Liver (tissue), 9 donors: ENCODE results near the gene NDUFAB1. TPM values are rescaled to one million over a fixed set of nuclear protein-coding genes. Genes with fewer than 3 reads are reported as not detected.

Experiments
- DNase-seq: peaks from one replicate; pipeline ENCODE4 v3.0.0-alpha.2; 2017; ENCODE audit warnings: low spot score
- H3K27ac ChIP-seq, 2 donors: one replicate each; pipeline ENCODE4 v1.7.0; 2013; ENCODE audit warnings: inconsistent platforms in 2 of 2, low read length in 2 of 2, control low read depth in 1 of 2, low read depth in 1 of 2, mild to moderate bottlenecking in 1 of 2
- H3K27me3 ChIP-seq, 4 donors: one replicate each; pipeline versions ENCODE4 v1.6.1 to v1.7.0; 2013; ENCODE audit warnings: low read length in 3 of 4, inconsistent platforms in 1 of 4, mild to moderate bottlenecking in 1 of 4, moderate library complexity in 1 of 4; ENCODE audit not compliant: control insufficient read depth in 4 of 4, insufficient read depth in 4 of 4
- H3K36me3 ChIP-seq, 4 donors: one replicate each; pipeline versions ENCODE4 v1.6.1 to v1.7.0; 2013; ENCODE audit warnings: low read length in 3 of 4, mild to moderate bottlenecking in 3 of 4, low read depth in 1 of 4, moderate library complexity in 1 of 4; ENCODE audit not compliant: control insufficient read depth in 4 of 4, insufficient read depth in 3 of 4
- H3K4me1 ChIP-seq, 4 donors: one replicate each; pipeline versions ENCODE4 v1.6.1 to v1.7.0; 2013; ENCODE audit warnings: low read length in 3 of 4, mild to moderate bottlenecking in 3 of 4, moderate library complexity in 1 of 4; ENCODE audit not compliant: control insufficient read depth in 4 of 4, insufficient read depth in 4 of 4
- H3K4me3 ChIP-seq, 3 donors: one replicate each; pipeline versions ENCODE4 v1.6.1 to v1.7.0; 2013; ENCODE audit warnings: low read length in 3 of 3, control low read depth in 1 of 3, low read depth in 1 of 3, mild to moderate bottlenecking in 1 of 3
- H3K9ac ChIP-seq, 2 donors: one replicate each; pipeline ENCODE4 v1.7.0; 2013; ENCODE audit warnings: low read length in 2 of 2, mild to moderate bottlenecking in 2 of 2, moderate library complexity in 2 of 2, control low read depth in 1 of 2, low read depth in 1 of 2
- H3K9me3 ChIP-seq, 4 donors: one replicate each; pipeline versions ENCODE4 v1.6.1 to v1.7.0; 2013; ENCODE audit warnings: low read length in 3 of 4; ENCODE audit not compliant: control insufficient read depth in 4 of 4
- ATF3 ChIP-seq: IDR thresholded peaks from 2 replicates; pipeline ENCODE4 v1.6.1; 2016; ENCODE audit warnings: antibody characterized with exemption
- EGR1 ChIP-seq, 2 donors: IDR thresholded peaks; 2 replicates each; pipeline ENCODE4 v1.6.1; 2016 to 2018; ENCODE audit warnings: antibody characterized with exemption in 2 of 2, low read depth in 2 of 2
- FOXA1 ChIP-seq: IDR thresholded peaks from 2 replicates; pipeline ENCODE4 v1.6.1; 2016; ENCODE audit warnings: antibody characterized with exemption
- FOXA2 ChIP-seq: IDR thresholded peaks from 2 replicates; pipeline ENCODE4 v1.6.1; 2016; ENCODE audit warnings: antibody characterized with exemption
- GABPA ChIP-seq, 2 donors: IDR thresholded peaks in 1 of 2; conservative IDR thresholded peaks in 1 of 2; 2 replicates each; pipeline ENCODE4 v1.6.1; 2016; ENCODE audit warnings: antibody characterized with exemption in 2 of 2, mild to moderate bottlenecking in 1 of 2, moderate library complexity in 1 of 2
- HNF4A ChIP-seq, 2 donors: conservative IDR thresholded peaks; 2 replicates each; pipeline ENCODE4 v1.6.1; 2016; ENCODE audit warnings: antibody characterized with exemption in 2 of 2, mild to moderate bottlenecking in 2 of 2
- HNF4G ChIP-seq: IDR thresholded peaks from 2 replicates; pipeline ENCODE4 v1.6.1; 2016; ENCODE audit warnings: antibody characterized with exemption
- JUND ChIP-seq, 2 donors: IDR thresholded peaks; 2 replicates each; pipeline ENCODE4 v1.6.1; 2016; ENCODE audit warnings: antibody characterized with exemption in 2 of 2
- NR2F2 ChIP-seq: IDR thresholded peaks from 2 replicates; pipeline ENCODE4 v1.6.1; 2016; ENCODE audit warnings: antibody characterized with exemption
- RAD21 ChIP-seq, 2 donors: IDR thresholded peaks; 2 replicates each; pipeline ENCODE4 v1.6.1; 2016; ENCODE audit warnings: antibody characterized with exemption in 2 of 2, mild to moderate bottlenecking in 2 of 2
- RXRA ChIP-seq, 2 donors: IDR thresholded peaks; 2 replicates each; pipeline ENCODE4 v1.6.1; 2017 to 2018; ENCODE audit warnings: antibody characterized with exemption in 2 of 2, mild to moderate bottlenecking in 1 of 2
- SP1 ChIP-seq: IDR thresholded peaks from 2 replicates; pipeline ENCODE4 v1.6.1; 2018; ENCODE audit warnings: antibody characterized with exemption, mild to moderate bottlenecking
- TAF1 ChIP-seq: conservative IDR thresholded peaks from 2 replicates; pipeline ENCODE4 v1.6.1; 2016; ENCODE audit warnings: antibody characterized with exemption, mild to moderate bottlenecking
- YY1 ChIP-seq: IDR thresholded peaks from 2 replicates; pipeline ENCODE4 v1.6.1; 2016; ENCODE audit warnings: antibody characterized with exemption, mild to moderate bottlenecking
- ZBTB33 ChIP-seq: IDR thresholded peaks from 2 replicates; pipeline ENCODE4 v1.6.1; 2016; ENCODE audit warnings: antibody characterized with exemption
- WGBS: extraction: QIAGEN DNeasy Blood & Tissue Kit; methylation state at CpG from one replicate; pipeline ENCODE4 v1.1.7; 2013; 5-methylcytosine and 5-hydroxymethylcytosine counted together
- polyA plus RNA-seq, 2 donors: library from polyadenylated mRNA; stranded (reverse) in 1 of 2; unstranded in 1 of 2; fragments of 200-250 nt in 1 of 2; fragments of >200 nt in 1 of 2; fragmentation: Nextera tagmentation in 1 of 2; extraction: Ambion mirVana in 1 of 2; gene quantifications; one replicate each; pipeline versions ENCODE4 v1.2.1 to v1.2.3, GENCODE V29; 2013 to 2015
- total RNA-seq, 2 donors: library from RNA; depleted of rRNA; stranded (reverse); fragments of >200 nt; gene quantifications; one replicate each; pipeline ENCODE4 v1.2.3, GENCODE V29; 2014
- TF ChIP-seq, protein P1 (sequence below): IDR thresholded peaks from 2 replicates; pipeline ENCODE4 v1.6.1; 2016; ENCODE audit warnings: antibody characterized with exemption
- TF ChIP-seq, protein P2 (sequence below): IDR thresholded peaks from 2 replicates; pipeline ENCODE4 v1.6.1; 2016; ENCODE audit warnings: antibody characterized with exemption, mild to moderate bottlenecking
- TF ChIP-seq, protein P3 (sequence below): fragments of 150-350 bp; IDR thresholded peaks from 2 replicates; pipeline ENCODE4 v1.5.1; 2017; ENCODE audit warnings: improper control_type of control experiment, low read depth, low read length; ENCODE audit not compliant: missing input control
- donor health status: healthy.
- donor health status: healthy.
- donor health status: healthy.
- donor health status: healthy.
- donor health status: healthy.

Gene NDUFAB1
- total and polyA plus RNA-seq, 4 donors: 47.4 to 263 (median 149) TPM

DNA sequence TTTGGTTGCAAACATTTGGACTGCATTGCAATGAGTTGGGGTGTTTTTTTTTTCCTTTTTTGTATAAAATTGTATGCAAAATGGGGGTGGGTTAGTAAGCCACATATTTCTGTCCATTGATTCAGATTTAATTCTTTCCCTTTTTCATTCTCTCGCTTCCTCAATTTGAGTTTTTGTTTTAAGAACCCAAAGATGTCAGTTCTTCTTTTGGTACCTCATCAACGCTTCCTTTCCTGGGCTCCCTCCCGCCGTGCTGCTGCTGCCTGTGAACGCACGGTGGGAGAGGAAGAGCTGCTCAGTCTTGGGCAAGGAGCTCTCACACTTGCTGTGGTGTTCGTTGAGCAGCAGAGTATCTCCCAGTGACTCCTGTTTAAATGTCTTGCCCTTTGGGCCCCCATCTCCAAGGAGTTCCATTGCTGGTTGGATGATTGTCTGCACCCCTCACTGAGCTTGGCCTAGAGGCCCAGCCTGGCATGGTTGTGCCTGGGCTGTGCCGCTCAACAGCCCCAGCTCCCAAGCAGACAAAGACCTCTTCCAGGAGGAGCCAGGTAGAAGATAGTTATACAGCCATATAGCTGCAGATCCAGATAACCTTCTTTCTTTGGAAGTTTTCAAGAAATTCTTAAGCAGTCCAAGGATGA is 25.0 kb downstream of the NDUFAB1 start:
- no peak for DNase-seq
- Histone ChIP-seq H3K27me3 (no peaks in the 10 kb centered on the region), H3K36me3 (peaks cover 16 to 65% (median 57%) of the 10 kb centered on the region in 4 donors), H3K9me3 (no peaks in the 10 kb centered on the region), H3K27ac (no peak overlapping the region), H3K9ac (no peak overlapping the region), H3K4me3 (no peak overlapping the region), H3K4me1 (no peaks in the 10 kb centered on the region)
- TF ChIP-seq, protein P1, sequence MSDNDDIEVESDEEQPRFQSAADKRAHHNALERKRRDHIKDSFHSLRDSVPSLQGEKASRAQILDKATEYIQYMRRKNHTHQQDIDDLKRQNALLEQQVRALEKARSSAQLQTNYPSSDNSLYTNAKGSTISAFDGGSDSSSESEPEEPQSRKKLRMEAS: no peak
- TF ChIP-seq HNF4A (conservative IDR thresholded peaks at IDR 0.05) (no peak), FOXA1 (no peak), HNF4G (no peak), YY1 (no peak), FOXA2 (no peak), RAD21 (IDR thresholded peaks at IDR 0.05) (no peak), JUND (IDR thresholded peaks at IDR 0.05) (no peak), ZBTB33 (no peak), RXRA (IDR thresholded peaks at IDR 0.05) (no peak), NR2F2 (no peak)
- TF ChIP-seq, protein P2, sequence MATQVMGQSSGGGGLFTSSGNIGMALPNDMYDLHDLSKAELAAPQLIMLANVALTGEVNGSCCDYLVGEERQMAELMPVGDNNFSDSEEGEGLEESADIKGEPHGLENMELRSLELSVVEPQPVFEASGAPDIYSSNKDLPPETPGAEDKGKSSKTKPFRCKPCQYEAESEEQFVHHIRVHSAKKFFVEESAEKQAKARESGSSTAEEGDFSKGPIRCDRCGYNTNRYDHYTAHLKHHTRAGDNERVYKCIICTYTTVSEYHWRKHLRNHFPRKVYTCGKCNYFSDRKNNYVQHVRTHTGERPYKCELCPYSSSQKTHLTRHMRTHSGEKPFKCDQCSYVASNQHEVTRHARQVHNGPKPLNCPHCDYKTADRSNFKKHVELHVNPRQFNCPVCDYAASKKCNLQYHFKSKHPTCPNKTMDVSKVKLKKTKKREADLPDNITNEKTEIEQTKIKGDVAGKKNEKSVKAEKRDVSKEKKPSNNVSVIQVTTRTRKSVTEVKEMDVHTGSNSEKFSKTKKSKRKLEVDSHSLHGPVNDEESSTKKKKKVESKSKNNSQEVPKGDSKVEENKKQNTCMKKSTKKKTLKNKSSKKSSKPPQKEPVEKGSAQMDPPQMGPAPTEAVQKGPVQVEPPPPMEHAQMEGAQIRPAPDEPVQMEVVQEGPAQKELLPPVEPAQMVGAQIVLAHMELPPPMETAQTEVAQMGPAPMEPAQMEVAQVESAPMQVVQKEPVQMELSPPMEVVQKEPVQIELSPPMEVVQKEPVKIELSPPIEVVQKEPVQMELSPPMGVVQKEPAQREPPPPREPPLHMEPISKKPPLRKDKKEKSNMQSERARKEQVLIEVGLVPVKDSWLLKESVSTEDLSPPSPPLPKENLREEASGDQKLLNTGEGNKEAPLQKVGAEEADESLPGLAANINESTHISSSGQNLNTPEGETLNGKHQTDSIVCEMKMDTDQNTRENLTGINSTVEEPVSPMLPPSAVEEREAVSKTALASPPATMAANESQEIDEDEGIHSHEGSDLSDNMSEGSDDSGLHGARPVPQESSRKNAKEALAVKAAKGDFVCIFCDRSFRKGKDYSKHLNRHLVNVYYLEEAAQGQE: no peak
- TF ChIP-seq, protein P3, sequence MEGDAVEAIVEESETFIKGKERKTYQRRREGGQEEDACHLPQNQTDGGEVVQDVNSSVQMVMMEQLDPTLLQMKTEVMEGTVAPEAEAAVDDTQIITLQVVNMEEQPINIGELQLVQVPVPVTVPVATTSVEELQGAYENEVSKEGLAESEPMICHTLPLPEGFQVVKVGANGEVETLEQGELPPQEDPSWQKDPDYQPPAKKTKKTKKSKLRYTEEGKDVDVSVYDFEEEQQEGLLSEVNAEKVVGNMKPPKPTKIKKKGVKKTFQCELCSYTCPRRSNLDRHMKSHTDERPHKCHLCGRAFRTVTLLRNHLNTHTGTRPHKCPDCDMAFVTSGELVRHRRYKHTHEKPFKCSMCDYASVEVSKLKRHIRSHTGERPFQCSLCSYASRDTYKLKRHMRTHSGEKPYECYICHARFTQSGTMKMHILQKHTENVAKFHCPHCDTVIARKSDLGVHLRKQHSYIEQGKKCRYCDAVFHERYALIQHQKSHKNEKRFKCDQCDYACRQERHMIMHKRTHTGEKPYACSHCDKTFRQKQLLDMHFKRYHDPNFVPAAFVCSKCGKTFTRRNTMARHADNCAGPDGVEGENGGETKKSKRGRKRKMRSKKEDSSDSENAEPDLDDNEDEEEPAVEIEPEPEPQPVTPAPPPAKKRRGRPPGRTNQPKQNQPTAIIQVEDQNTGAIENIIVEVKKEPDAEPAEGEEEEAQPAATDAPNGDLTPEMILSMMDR: no peak
- 84% methylated on average over 8 of the region's 8 CpGs for WGBS

GRCh38 chr16:23567602-23568001 is 28.5 kb downstream of the NDUFAB1 start:
- no peak for DNase-seq
- peaks cover 17 to 88% (median 70%) of the 10 kb centered on the region in 4 donors for H3K36me3 ChIP-seq
- H3K27ac ChIP-seq: no peak overlapping the region
- 96% methylated on average over 3 of the region's 3 CpGs for WGBS
- H3K4me3 ChIP-seq: no peak overlapping the region
- no peaks in the 10 kb centered on the region for H3K9me3 ChIP-seq
- no peak overlapping the region for H3K9ac ChIP-seq
- no peaks in the 10 kb centered on the region for H3K4me1 ChIP-seq
- H3K27me3 ChIP-seq: no peaks in the 10 kb centered on the region
- TF ChIP-seq HNF4G (no peak), JUND (IDR thresholded peaks at IDR 0.05) (no peak), TAF1 (no peak), FOXA1 (no peak), YY1 (no peak), HNF4A (conservative IDR thresholded peaks at IDR 0.05) (no peak), NR2F2 (no peak), SP1 (no peak), GABPA (IDR thresholded peaks at IDR 0.05 in 1 of 2, conservative IDR thresholded peaks at IDR 0.05 in 1 of 2) (no peak), FOXA2 (no peak), ATF3 (no peak), RXRA (IDR thresholded peaks at IDR 0.05) (no peak), RAD21 (IDR thresholded peaks at IDR 0.05) (no peak), EGR1 (IDR thresholded peaks at IDR 0.05; ENCODE audit: low read depth in 2 of 2) (no peak)
- TF ChIP-seq, protein P2: no peak
- TF ChIP-seq, protein P1: no peak
